Measurements from ENCODE around the gene BACH2. TPM values are rescaled to one million over a fixed set of nuclear protein-coding genes. Genes with fewer than 3 reads are reported as not detected.
"Not testable (repeated sequence)": the region's sequence is repeated elsewhere in the genome, so short reads cannot be mapped to it uniquely, and the experiment has no call there.

BACH2 gene
- total and polyA plus RNA-seq, 2 experiments from 2014 or later, result under 0.01 TPM; not detected in 1

DNA sequence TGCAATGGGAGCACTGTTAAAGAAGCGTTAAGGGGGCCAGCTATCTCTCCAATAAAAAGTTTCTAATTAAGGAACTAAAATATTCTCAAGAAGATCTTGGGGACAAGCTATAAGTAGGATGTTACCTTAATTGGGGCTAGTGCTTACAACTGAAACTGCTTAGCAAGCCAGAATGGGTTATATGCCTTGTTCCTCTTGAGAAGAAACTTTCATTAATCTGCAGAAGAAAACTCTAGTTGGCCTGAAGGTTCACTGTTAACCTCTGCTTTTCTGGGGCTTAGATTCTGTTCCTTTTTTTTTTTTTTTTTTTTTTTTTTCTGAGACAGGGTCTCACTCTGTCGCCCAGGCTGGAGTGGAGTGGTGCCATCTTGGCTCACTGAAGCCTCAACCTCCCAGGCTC lies 82.2 kb downstream of the BACH2 start:
- Histone ChIP-seq H3K9me3 (ENCODE audit: low read depth) (no peaks in the 10 kb centered on the region), H2AFZ (no peak overlapping the region), H4K20me1 (ENCODE audit: insufficient read depth) (no peaks in the 10 kb centered on the region), H3F3A (ENCODE audit: insufficient read depth) (peaks cover 21% of the 10 kb centered on the region), H3K79me2 (ENCODE audit: insufficient read depth) (no peaks in the 10 kb centered on the region), H3K27ac (no peak overlapping the region), H3K4me1 (ENCODE audit: insufficient read depth) (peaks cover 18% of the 10 kb centered on the region), H3K4me3 (no peak overlapping the region), H3K27me3 (replicated peaks; ENCODE audit: insufficient read depth) (no peaks in the 10 kb centered on the region; the same call in 1 of the 2 replicates), H3K36me3 (ENCODE audit: low read depth) (no peaks in the 10 kb centered on the region), H3K4me2 (ENCODE audit: unreplicated experiment) (no peak overlapping the region), H3K9ac (no peak overlapping the region), H3K9me2 (ENCODE audit: insufficient read depth) (no peaks in the 10 kb centered on the region)
- in situ Hi-C loops (cut with MboI), result no loop called here
- TF ChIP-seq EZH2phosphoT487 (IDR thresholded peaks at IDR 0.05; ENCODE audit: insufficient read depth, low read depth) (no peak), EZH2 (IDR thresholded peaks at IDR 0.05; ENCODE audit: insufficient read depth, poor library complexity, severe bottlenecking) (no peak)
- 89 to 96% methylated on average over 2 of the region's 2 CpGs for WGBS, 2 experiments (ENCODE audit: low coverage in 1 of 2, low lambda C conversion rate in 2 of 2, missing lambda C conversion rate in 2 of 2)
- DNase-seq, result no peak

DNA sequence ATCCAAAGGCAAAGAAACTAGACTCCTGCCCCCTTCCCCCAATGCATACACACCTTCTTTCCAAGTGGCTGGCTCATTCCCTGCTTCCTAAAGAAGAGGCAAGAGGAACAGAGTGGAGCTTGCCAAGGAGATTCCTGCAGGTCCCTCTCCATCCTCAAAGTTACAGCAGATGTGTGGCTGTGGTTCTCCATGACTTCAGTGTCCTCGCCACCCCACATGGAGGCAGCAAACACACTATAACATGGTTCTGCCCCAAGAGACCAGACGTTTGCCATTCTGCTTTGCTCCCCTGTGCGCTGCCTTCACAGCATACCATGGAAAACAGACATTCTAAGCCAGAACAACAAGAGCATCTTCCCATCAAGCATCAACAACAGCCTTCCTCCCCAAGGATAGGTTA lies 84.4 kb downstream of the BACH2 start:
- in situ Hi-C loops (cut with MboI), result no loop called here
- 69 to 76% methylated on average over 3 of the region's 3 CpGs for WGBS, 2 experiments (ENCODE audit: low coverage in 1 of 2, low lambda C conversion rate in 2 of 2, missing lambda C conversion rate in 2 of 2)

DNA sequence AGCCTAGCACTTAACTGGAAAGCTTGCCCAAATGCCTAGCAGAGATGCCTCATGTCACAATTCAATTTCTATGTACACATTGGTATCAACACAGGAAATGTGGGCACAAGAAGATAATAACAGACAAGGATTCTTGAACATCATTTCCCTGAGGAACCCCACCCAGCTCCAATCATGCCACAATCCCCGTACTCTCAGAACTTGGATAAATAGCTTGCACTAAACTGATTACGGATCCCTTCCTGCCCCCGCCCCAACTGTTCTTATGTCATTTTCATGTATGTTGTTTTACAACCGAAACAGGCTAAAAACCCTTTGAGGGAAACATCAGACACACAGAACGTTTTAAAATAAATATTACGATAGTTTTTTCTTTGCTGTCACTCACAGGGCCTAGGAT lies 87.1 kb downstream of the BACH2 start:
- no peak for DNase-seq
- Histone ChIP-seq H3K27ac (no peak overlapping the region), H2AFZ (no peak overlapping the region), H3F3A (ENCODE audit: insufficient read depth) (peaks cover 4% of the 10 kb centered on the region; the same call in 1 of the 2 replicates), H3K9me3 (ENCODE audit: low read depth) (no peaks in the 10 kb centered on the region), H3K27me3 (replicated peaks; ENCODE audit: insufficient read depth) (peaks cover 28% of the 10 kb centered on the region), H4K20me1 (ENCODE audit: insufficient read depth) (no peaks in the 10 kb centered on the region), H3K36me3 (ENCODE audit: low read depth) (no peaks in the 10 kb centered on the region), H3K9ac (no peak overlapping the region), H3K4me3 (no peak overlapping the region), H3K4me1 (ENCODE audit: insufficient read depth) (peaks cover under 1% of the 10 kb centered on the region), H3K9me2 (ENCODE audit: insufficient read depth) (no peaks in the 10 kb centered on the region), H3K79me2 (ENCODE audit: insufficient read depth) (no peaks in the 10 kb centered on the region), H3K4me2 (ENCODE audit: unreplicated experiment) (no peak overlapping the region)
- TF ChIP-seq EZH2 (IDR thresholded peaks at IDR 0.05; ENCODE audit: insufficient read depth, poor library complexity, severe bottlenecking), result no peak
- no peak for TF ChIP-seq EZH2phosphoT487 (IDR thresholded peaks at IDR 0.05; ENCODE audit: insufficient read depth, low read depth)
- 60 to 65% methylated on average over 6 of the region's 6 CpGs for WGBS, 2 experiments (ENCODE audit: low coverage in 1 of 2, low lambda C conversion rate in 2 of 2, missing lambda C conversion rate in 2 of 2)
- in situ Hi-C loops (cut with MboI), result loop anchor here (10.0 kb wide), 1 partner anchor 165 kb away; no protein-coding TSS in a partner anchor

More for the DNA sequence above, 84.4 kb downstream of the BACH2 start:
- Histone ChIP-seq H3K9me2 (ENCODE audit: insufficient read depth) (no peaks in the 10 kb centered on the region), H3K4me2 (ENCODE audit: unreplicated experiment) (no peak overlapping the region), H3K36me3 (ENCODE audit: low read depth) (no peaks in the 10 kb centered on the region), H3K9me3 (ENCODE audit: low read depth) (no peaks in the 10 kb centered on the region), H4K20me1 (ENCODE audit: insufficient read depth) (no peaks in the 10 kb centered on the region), H3K27ac (no peak overlapping the region), H3K9ac (no peak overlapping the region), H3K79me2 (ENCODE audit: insufficient read depth) (no peaks in the 10 kb centered on the region), H3K4me3 (no peak overlapping the region), H3K27me3 (replicated peaks; ENCODE audit: insufficient read depth) (peaks cover 2% of the 10 kb centered on the region; the same call in 1 of the 2 replicates), H3F3A (ENCODE audit: insufficient read depth) (peaks cover 2% of the 10 kb centered on the region; the same call in 1 of the 2 replicates), H3K4me1 (ENCODE audit: insufficient read depth) (peaks cover 1% of the 10 kb centered on the region; the same call in 1 of the 2 replicates), H2AFZ (no peak overlapping the region)
- no peak for DNase-seq
- TF ChIP-seq EZH2phosphoT487 (IDR thresholded peaks at IDR 0.05; ENCODE audit: insufficient read depth, low read depth), result no peak
- no peak for TF ChIP-seq EZH2 (IDR thresholded peaks at IDR 0.05; ENCODE audit: insufficient read depth, poor library complexity, severe bottlenecking)

DNA sequence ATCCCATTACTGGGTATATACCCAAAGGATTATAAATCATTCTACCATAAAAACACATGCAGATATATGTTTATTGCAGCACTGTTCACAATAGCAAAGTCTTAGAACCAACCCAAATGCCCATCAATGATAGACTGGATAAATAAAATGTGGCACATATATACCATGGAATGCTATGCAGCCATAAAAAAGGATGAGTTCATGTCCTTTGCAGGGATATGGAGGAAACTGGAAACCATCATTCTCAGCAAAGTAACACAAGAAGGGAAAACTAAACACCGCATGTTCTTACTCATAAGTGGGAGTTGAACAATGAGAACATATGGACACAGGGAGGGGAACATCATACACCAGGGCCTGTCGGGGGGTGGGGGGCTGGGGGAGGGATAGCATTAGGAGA lies 88.0 kb downstream of the BACH2 start:
- Histone ChIP-seq H3K27me3 (replicated peaks; ENCODE audit: insufficient read depth) (peaks cover 29% of the 10 kb centered on the region), H3F3A (ENCODE audit: insufficient read depth) (peaks cover 11% of the 10 kb centered on the region; the same call in 1 of the 2 replicates)
- H3K36me3 ChIP-seq (ENCODE audit: low read depth); DNase-seq; H3K9me2 ChIP-seq (ENCODE audit: insufficient read depth); H4K20me1 ChIP-seq (ENCODE audit: insufficient read depth); H3K9me3 ChIP-seq (ENCODE audit: low read depth); H3K4me3 ChIP-seq; H3K27ac ChIP-seq; H3K4me1 ChIP-seq (ENCODE audit: insufficient read depth); H3K9ac ChIP-seq; H3K4me2 ChIP-seq (ENCODE audit: unreplicated experiment); H3K79me2 ChIP-seq (ENCODE audit: insufficient read depth); H2AFZ ChIP-seq: not testable (repeated sequence)
- in situ Hi-C loops (cut with MboI), result loop anchor here (10.0 kb wide), 1 partner anchor 166 kb away; no protein-coding TSS in a partner anchor
- WGBS, 2 experiments (ENCODE audit: low coverage in 1 of 2, low lambda C conversion rate in 2 of 2, missing lambda C conversion rate in 2 of 2), result 69 to 71% methylated on average over 2 of the region's 2 CpGs

Measured in GM23248 (cell line).